SJSA1 (cell line): ENCODE data around the gene ZNF670. TPM values are rescaled to one million over a fixed set of nuclear protein-coding genes. Genes with fewer than 3 reads are reported as not detected.
A peak's percentile ranks its signal among the peaks of the same experiment; 100 is the strongest.

ENCODE experiments used
- DNase-seq, 2 experiments: peaks; one replicate each; pipeline ENCODE4 v3.0.0-alpha.2; 2015 to 2020; ENCODE audit warnings: low spot score in 2 of 2, low read depth in 1 of 2
- H3K27ac ChIP-seq: fragments of 250-450 bp; sonication (Bioruptor Pico); 2 replicates; pipeline ENCODE4 v1.5.1; 2020; ENCODE audit warnings: mild to moderate bottlenecking, moderate library complexity
- H3K27me3 ChIP-seq: fragments of 250-450 bp; sonication (Bioruptor Pico); replicated peaks from 2 replicates; pipeline ENCODE4 v1.5.1; 2020; ENCODE audit warnings: mild to moderate bottlenecking, moderate library complexity
- H3K36me3 ChIP-seq: fragments of 250-450 bp; sonication (Bioruptor Pico); 2 replicates; pipeline ENCODE4 v1.5.1; 2020; ENCODE audit warnings: mild to moderate bottlenecking
- H3K4me1 ChIP-seq: fragments of 250-450 bp; sonication (Bioruptor Pico); replicated peaks from 2 replicates; pipeline ENCODE4 v1.6.1; 2021; ENCODE audit warnings: mild to moderate bottlenecking
- H3K4me3 ChIP-seq: fragments of 250-450 bp; sonication (Bioruptor Pico); 2 replicates; pipeline ENCODE4 v1.5.1; 2020; ENCODE audit warnings: mild to moderate bottlenecking
- H3K9me3 ChIP-seq: fragments of 250-450 bp; sonication (Bioruptor Pico); replicated peaks from 2 replicates; pipeline ENCODE4 v1.5.1; 2020; ENCODE audit warnings: mild to moderate bottlenecking
- total RNA-seq: library from RNA; depleted of rRNA; stranded (reverse); fragments of >200 nt; shearing (Covaris generic); gene quantifications from 2 replicates; pipeline ENCODE4 v1.2.3, GENCODE V29; 2014

The ZNF670 gene
- total RNA-seq, 1 experiment from 2014 or later: 5.2 TPM

GRCh38 chr1:247090455-247090854 is 11.8 kb upstream of the ZNF670 start:
- DNase-seq: no peak
- Histone ChIP-seq H3K4me3 (no peak overlapping the region), H3K36me3 (no peaks in the 10 kb centered on the region)

GRCh38 chr1:247089616-247090375 is 11.2 kb upstream of the ZNF670 start:
- Histone ChIP-seq H3K4me3 (no peak overlapping the region), H3K9me3 (no peaks in the 10 kb centered on the region; the same call in 1 of the 2 replicates), H3K27ac (no peak overlapping the region), H3K4me1 (no peaks in the 10 kb centered on the region), H3K36me3 (no peaks in the 10 kb centered on the region), H3K27me3 (no peaks in the 10 kb centered on the region)
- no peak for DNase-seq

More at GRCh38 chr1:247090455-247090854, 11.8 kb upstream of the ZNF670 start:
- no peaks in the 10 kb centered on the region for H3K4me1 ChIP-seq
- no peak overlapping the region for H3K27ac ChIP-seq
- no peaks in the 10 kb centered on the region for H3K27me3 ChIP-seq
- no peaks in the 10 kb centered on the region; the same call in 1 of the 2 replicates for H3K9me3 ChIP-seq

- H3K27me3 ChIP-seq: no peaks in the 10 kb centered on the region
- H3K9me3 ChIP-seq: no peaks in the 10 kb centered on the region; the same call in 1 of the 2 replicates
- no peak overlapping the region for H3K4me3 ChIP-seq
- DNase-seq: no peak
- H3K36me3 ChIP-seq: no peaks in the 10 kb centered on the region
- H3K4me1 ChIP-seq: no peaks in the 10 kb centered on the region
- no peak overlapping the region for H3K27ac ChIP-seq
Observed at GRCh38 chr1:247088967-247089366, 10.4 kb upstream of the ZNF670 start.

- Histone ChIP-seq H3K27ac (no peak overlapping the region), H3K27me3 (no peaks in the 10 kb centered on the region), H3K36me3 (no peaks in the 10 kb centered on the region), H3K9me3 (no peaks in the 10 kb centered on the region; the same call in none of the 2 replicates), H3K4me1 (no peaks in the 10 kb centered on the region), H3K4me3 (no peak overlapping the region)
- no peak for DNase-seq
Observed at GRCh38 chr1:247087256-247087655, 8.6 kb upstream of the ZNF670 start.

GRCh38 chr1:247085310-247085709 is 6.7 kb upstream of the ZNF670 start:
- H3K4me3 ChIP-seq: no peak overlapping the region
- H3K9me3 ChIP-seq: no peaks in the 10 kb centered on the region; the same call in none of the 2 replicates
- H3K27me3 ChIP-seq: no peaks in the 10 kb centered on the region
- H3K27ac ChIP-seq: no peak overlapping the region
- no peaks in the 10 kb centered on the region for H3K36me3 ChIP-seq
- DNase-seq: no peak
- H3K4me1 ChIP-seq: no peaks in the 10 kb centered on the region

- no peaks in the 10 kb centered on the region for H3K27me3 ChIP-seq
- no peaks in the 10 kb centered on the region for H3K4me1 ChIP-seq
- no peaks in the 10 kb centered on the region; the same call in none of the 2 replicates for H3K9me3 ChIP-seq
- H3K4me3 ChIP-seq: no peak overlapping the region
- H3K36me3 ChIP-seq: no peaks in the 10 kb centered on the region
- DNase-seq: no peak
- H3K27ac ChIP-seq: no peak overlapping the region
Observed at GRCh38 chr1:247084771-247085170, 6.2 kb upstream of the ZNF670 start.

GRCh38 chr1:247079141-247079874 is 697 bp upstream of the ZNF670 start:
- Histone ChIP-seq H3K9me3 (peaks cover 7% of the 10 kb centered on the region), H3K27ac (no peak overlapping the region), H3K4me3 (peak overlapping the region; percentile 83), H3K36me3 (peaks cover 5% of the 10 kb centered on the region; the same call in 1 of the 2 replicates), H3K27me3 (no peaks in the 10 kb centered on the region), H3K4me1 (peaks cover 6% of the 10 kb centered on the region)
- DNase-seq: no peak

- peaks cover 5% of the 10 kb centered on the region; the same call in 1 of the 2 replicates for H3K36me3 ChIP-seq
- peak overlapping the region; percentile 83 for H3K4me3 ChIP-seq
- H3K4me1 ChIP-seq: peaks cover 6% of the 10 kb centered on the region
- no peak for DNase-seq
- peaks cover 9% of the 10 kb centered on the region for H3K9me3 ChIP-seq
- peak overlapping the region; percentile 61 for H3K27ac ChIP-seq
- H3K27me3 ChIP-seq: no peaks in the 10 kb centered on the region
Observed at GRCh38 chr1:247077876-247078257, 744 bp downstream of the ZNF670 start.

GRCh38 chr1:247077213-247077612 is 1.4 kb downstream of the ZNF670 start:
- Histone ChIP-seq H3K4me1 (peaks cover 6% of the 10 kb centered on the region), H3K4me3 (peak overlapping the region; percentile 83), H3K36me3 (peaks cover 5% of the 10 kb centered on the region; the same call in 1 of the 2 replicates), H3K9me3 (peaks cover 9% of the 10 kb centered on the region), H3K27ac (no peak overlapping the region), H3K27me3 (no peaks in the 10 kb centered on the region)
- no peak for DNase-seq

- Histone ChIP-seq H3K27me3 (no peaks in the 10 kb centered on the region), H3K27ac (no peak overlapping the region), H3K4me3 (no peak overlapping the region), H3K4me1 (no peaks in the 10 kb centered on the region), H3K9me3 (peaks cover 13% of the 10 kb centered on the region; the same call in 1 of the 2 replicates), H3K36me3 (no peaks in the 10 kb centered on the region)
- DNase-seq: no peak
Observed at GRCh38 chr1:247070645-247071044, 8.0 kb downstream of the ZNF670 start.

GRCh38 chr1:247064304-247064703 is 14.3 kb downstream of the ZNF670 start:
- H3K27ac ChIP-seq: no peak overlapping the region
- DNase-seq: no peak
- H3K4me1 ChIP-seq: no peaks in the 10 kb centered on the region
- H3K36me3 ChIP-seq: no peaks in the 10 kb centered on the region
- H3K9me3 ChIP-seq: peaks cover 14% of the 10 kb centered on the region
- H3K4me3 ChIP-seq: no peak overlapping the region
- H3K27me3 ChIP-seq: no peaks in the 10 kb centered on the region

- H3K4me1 ChIP-seq: no peaks in the 10 kb centered on the region
- no peaks in the 10 kb centered on the region for H3K36me3 ChIP-seq
- DNase-seq: no peak
- H3K27ac ChIP-seq: no peak overlapping the region
- no peak overlapping the region for H3K4me3 ChIP-seq
- H3K9me3 ChIP-seq: peaks cover 11% of the 10 kb centered on the region
- H3K27me3 ChIP-seq: no peaks in the 10 kb centered on the region
Observed at GRCh38 chr1:247060771-247061170, 17.8 kb downstream of the ZNF670 start.

- Histone ChIP-seq H3K36me3 (no peaks in the 10 kb centered on the region), H3K27ac (no peak overlapping the region), H3K4me1 (no peaks in the 10 kb centered on the region), H3K9me3 (peaks cover 15% of the 10 kb centered on the region), H3K4me3 (no peak overlapping the region), H3K27me3 (no peaks in the 10 kb centered on the region)
- DNase-seq: no peak
Observed at GRCh38 chr1:247056071-247056470, 22.5 kb downstream of the ZNF670 start.

GRCh38 chr1:247054992-247055415 is 23.6 kb downstream of the ZNF670 start:
- Histone ChIP-seq H3K4me3 (no peak overlapping the region), H3K4me1 (no peaks in the 10 kb centered on the region), H3K27me3 (no peaks in the 10 kb centered on the region), H3K36me3 (no peaks in the 10 kb centered on the region), H3K9me3 (peaks cover 19% of the 10 kb centered on the region), H3K27ac (no peak overlapping the region)
- DNase-seq: no peak
